Dermis microvascular lymphatic vessel endothelial cell (primary cell): ENCODE results near the gene CBX3. TPM values are rescaled to one million over a fixed set of nuclear protein-coding genes. Genes with fewer than 3 reads are reported as not detected.
"Not testable (repeated sequence)": the region's sequence is repeated elsewhere in the genome, so short reads cannot be mapped to it uniquely, and the experiment has no call there.

ENCODE experiments used
- DNase-seq, 2 donors: peaks; one replicate each; pipeline versions ENCODE4 v3.0.0 to v3.0.0-alpha.2; 2010; ENCODE audit warnings: low read depth in 2 of 2
- total RNA-seq: library from RNA; depleted of rRNA; stranded (reverse); fragments of >200 nt; gene quantifications from 2 replicates; pipeline ENCODE4 v1.2.1, GENCODE V29; 2014

The CBX3 gene
- total RNA-seq, 1 donor from 2014 or later = 112 TPM

DNA sequence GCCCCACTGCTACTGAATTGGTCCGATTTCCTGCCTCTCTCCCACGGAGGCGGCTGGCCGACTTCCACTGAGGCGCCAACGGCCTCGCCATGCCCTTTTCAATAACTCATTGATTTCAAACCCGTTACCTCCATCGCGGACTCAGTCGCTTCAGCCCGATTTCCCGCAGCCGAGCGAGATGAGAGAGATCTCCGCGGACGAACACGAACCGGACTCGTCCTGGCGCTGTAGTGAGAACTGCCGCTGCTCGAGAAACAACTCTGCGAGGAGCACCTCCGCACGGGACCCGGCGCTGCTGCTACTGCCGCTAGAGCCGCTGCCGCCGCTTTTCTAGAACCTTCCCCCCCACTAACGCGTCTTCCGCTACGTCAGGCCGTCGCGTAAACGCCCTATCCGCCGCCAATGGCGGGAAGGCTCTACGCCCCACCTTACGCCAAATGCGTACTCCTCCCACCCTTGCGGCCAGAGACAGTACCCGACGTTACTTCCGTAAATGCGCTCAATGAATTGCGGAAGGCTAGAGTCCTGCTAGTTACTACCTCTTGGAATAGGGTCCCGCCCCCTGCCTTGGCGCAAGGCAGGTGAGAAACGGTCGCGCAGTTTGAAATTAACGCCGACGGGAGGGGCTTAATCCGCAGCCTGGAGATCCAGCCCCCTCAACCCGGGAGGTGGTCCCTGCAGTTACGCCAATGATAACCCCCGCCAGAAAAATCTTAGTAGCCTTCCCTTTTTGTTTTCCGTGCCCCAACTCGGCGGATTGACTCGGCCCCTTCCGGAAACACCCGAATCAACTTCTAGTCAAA is 900 bp upstream of the CBX3 start, which contains the start of gene HNRNPA2B1:
Gene HNRNPA2B1 (minus strand): TSS at position 303 of the 803 bp plus-strand sequence. CDS start 169 bp downstream, at position 134.
- DNase-seq = peak; percentile 97 to 99

DNA sequence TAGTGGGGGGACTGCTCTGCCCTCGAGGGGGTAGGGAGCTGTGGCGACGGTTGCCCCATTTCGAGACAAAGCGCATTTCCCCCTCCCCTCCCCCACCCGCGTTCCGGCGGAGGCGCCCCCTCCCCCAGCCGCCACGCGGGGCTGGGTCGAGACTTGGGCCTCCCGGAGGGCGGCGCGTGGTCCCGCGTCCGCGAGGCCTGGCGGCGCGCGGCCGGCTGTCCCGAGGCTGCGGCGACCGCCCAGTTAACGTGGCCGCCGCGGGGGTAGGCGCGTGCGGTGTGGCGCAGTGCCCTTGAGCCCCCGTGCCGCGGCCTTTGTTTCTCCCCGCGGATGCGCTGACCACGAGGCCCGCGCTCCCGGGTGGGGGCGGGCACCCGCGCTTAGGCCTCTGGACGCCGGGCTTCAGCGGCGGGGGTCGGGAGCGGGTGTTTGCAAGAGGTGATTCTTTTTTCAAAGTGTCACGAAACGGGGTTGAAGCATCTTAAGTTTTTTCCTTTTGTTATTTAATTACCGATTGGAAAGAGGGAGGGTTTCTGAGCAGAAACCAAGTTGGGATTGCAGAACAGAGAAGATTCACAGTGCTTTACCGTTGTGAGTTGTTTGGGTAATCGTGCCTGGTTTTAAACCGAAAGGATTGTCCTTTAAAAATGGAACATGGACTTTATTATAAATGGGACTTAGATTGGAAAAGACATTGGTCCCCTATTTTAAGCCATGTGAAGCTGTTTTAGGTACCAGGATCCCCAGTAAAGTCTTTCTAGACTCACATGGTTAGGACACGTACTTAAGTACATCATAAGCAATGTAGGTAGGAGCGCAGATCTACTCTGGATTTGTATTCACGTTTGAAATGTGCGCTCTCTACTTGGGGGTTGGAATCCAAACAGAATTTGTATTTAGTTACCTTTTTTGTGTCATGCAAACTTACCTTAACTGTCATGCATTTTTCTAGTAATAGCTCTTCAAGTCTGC is 760 bp downstream of the CBX3 start:
- peak in 1 of 2 donors; percentile 54 for DNase-seq

DNA sequence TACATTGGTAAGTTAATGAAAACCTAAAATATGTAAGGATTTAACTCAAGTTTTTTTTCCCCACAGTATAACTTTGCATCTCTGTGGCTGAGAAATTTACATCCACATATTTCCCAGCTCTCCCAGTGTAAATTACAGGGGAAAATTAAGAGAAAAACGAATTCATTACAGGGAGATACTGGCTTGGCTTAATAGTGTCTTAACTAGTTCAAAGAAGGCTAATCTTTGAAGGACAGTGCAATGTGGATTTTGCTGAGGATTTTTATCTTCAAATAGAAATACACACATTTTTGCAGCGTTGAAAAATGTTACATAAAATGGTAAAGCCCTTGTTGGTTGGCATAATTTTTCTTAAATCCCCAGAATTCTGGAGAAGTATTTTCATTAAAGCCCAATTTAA is 1.5 kb downstream of the CBX3 start:
- DNase-seq = no peak

DNA sequence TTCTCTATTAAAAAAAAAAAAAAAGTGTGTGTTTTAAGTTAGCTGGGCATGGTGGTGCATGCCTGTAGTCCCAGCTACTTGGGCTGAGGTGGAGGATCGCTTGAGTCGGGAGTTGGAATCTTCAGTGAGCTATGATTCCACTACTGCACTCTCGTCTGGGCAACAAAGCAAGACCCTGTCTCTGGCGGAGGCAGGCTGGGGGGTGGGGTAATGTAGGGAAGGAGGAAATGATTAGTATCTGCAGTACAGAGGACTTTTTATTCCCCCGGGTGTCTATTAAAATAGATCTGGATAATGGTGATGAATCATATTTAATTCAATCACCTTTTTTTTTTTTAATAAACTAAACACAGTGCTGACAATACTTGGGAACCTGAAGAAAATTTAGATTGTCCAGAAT is 6.5 kb downstream of the CBX3 start:
- DNase-seq = peak in 1 of 2 donors; percentile 51

DNA sequence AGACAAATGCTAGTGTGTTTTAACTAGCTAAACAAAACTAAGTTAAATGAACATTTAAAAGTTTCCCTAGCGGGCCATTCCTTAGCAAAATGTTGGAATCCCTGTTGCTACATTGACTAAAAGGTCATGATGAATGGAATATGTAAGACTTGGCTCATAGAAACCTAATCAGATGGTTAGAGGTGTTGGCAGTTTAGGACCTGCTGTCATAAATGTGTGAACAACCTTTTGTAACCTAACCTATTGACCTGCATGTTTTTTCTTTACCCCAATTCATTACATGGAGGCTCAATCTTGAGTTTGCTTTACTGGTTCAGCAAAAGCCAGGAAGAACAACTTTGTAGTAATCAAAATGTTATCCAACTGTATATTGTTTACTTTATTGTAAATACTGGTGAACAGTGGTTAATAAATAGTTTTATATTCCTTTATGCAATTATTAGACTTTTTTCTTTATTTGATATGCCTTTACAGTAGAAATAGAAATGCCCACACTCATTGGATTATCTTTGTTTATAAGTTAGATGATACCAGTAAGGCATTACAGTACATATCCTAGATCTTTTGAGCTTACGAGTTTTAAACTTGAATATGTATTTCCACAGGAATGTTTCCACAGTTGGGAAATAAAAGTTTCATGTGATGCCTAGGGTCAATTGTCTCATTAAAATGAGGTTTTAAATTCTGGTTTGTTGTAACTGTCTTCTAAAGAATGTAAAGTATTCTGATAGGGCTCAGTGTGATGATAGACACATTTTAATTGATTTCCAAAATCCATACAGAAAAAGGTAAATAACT is 11.6 kb downstream of the CBX3 start:
- no peak for DNase-seq

DNA sequence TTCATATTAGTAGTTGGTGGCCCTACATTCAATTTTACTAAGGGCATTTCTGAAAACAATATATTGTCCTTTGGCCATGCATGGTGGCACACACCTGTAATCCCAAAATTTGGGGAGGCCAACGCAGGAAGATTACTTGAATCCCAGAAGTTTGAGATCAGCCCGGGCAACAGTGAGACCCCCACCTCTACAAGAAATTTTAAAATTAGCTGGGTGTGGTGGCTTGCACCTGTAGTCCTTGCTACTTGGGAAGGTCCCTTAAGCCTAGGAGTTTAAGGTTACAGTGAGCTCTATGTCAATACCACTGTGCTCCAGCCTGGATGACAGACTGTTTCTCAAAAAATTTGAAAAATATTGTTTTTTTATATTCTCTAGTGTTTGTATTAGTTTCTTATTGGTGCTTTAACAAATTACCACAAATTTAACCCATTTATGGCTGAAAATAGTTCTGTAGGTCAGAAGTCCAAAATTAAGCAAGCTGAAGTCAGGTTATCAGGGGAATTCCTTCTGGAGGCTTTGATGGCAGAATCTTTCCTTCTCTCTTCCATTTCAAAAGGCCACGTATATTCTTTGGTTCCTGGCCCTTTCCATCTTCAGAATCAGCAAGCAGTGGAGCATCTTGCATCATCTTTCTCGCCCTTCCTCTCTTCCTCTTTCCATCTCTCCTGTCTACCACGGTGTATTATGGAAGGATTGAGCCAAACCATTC is 12.4 kb downstream of the CBX3 start:
- no peak for DNase-seq

DNA sequence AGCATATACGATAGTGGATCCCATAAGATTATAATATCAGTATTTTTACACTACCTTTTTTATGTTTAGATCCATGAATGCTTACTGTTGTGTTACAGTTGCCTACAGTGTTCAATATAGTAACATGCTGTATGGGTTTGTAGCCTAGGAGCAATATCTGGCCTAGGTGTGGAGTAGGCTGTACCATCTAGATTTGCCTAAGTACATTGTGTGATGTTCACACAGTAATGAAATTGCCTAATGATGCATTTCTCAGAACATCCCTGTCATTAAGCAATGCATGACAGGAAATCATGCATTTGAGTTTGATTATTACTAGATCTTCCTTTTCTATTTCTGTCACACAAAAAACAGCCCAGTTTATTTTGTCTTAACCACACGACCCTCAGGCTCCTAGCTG is 14.5 kb downstream of the CBX3 start:
- DNase-seq = no peak

DNA sequence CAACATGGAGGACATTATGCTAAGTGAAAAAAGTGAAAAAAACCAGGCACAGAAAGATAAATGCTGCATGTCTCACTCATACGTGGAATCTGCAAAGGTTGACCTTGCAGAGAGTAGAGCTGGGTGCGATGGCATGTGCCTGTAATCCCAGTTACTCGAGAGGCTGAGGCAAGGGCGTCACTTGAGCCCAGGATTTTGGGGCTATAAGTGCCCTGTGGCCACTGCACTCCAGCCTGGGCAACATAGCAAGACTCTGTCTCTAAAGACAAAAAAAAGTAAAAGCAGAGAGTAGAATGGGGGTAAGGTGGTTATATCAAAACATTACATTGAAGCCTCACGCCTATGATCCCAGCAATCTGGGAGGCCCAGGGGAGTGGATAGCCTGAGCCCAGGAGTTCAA is 22.8 kb downstream of the CBX3 start:
- no peak for DNase-seq

DNA sequence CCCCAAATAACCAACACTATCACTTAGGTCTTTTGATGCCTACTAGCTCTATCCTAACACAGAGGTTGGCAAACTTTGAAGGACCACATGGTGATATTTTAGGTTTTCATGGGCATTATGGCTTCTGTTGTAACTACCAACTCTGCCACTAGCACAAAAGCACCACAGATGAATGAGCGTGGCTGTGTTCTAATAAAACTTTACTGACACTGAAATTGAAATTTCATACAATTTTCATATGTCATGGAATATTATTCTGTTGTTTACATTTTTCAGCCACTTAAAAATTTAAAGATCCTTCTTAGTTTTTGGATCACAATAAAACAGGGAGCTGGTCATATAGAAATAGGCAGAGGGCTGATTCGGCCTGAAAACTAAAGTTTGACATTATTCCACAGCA is 26.4 kb downstream of the CBX3 start:
- no peak for DNase-seq

DNA sequence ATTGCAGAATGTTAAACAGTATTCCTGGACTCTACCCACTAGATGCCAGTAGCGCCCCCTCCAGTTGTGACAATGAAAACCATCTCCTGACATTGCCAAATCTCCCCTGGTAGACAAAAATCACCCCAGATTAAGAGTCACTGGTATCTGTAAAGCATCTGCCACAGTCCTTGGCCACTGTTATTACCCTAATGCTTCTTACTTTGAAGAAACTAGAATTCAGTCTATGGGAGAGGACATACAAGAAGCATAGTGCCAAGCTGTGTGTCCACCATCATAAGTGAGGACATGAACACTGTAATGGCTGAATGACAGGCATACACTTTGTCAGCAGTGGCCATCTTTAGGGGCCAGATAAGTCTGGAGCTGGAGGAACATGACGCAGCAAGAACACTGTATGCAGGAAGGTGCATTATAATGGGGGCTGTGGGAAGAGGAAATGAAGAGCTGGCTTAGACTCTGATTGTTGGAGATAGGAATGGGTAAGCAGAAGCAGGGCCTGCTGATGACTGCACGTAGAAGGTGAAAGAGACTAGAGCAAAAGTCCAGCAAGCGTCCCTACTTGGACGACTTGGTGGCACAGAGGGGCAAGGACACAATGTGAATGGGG is 32.5 kb downstream of the CBX3 start:
- DNase-seq = peak in 1 of 2 donors; percentile 16

DNA sequence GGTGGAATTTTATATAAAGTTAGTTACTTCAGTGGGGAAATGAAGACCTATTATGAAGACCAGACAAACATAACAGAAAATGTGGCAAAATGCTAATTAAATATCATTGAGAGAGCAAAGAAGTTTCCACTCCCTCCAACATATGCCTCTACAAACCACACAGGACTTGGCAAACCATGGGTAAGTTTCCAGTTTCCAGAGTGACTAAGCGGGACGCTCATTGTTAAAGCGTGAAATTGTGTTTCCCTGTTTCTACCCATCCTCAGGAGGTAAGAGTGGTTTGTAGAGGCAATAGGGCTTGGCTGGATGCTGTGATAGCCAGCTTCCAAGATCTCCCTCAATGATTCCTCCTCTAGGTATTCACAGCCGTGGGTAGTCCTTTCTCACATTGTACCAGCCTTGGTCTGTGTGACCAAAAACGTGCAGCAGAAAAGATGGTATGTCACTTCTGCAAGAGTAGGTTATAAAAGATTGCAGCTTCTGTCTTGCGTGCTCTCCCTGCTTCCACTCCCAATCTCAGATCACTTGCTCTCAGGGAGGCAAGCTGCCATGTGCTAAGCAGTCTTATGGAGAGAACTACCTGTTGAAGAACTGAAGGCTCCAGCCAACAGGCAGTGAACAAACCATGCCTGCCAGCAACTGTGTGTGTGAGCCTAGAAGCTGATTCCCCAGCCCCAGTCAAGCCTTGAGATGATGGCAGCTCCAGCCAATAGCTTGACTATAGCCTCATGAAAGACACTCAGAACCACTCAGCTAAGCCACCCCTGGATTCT is 35.7 kb downstream of the CBX3 start:
- DNase-seq = no peak

DNA sequence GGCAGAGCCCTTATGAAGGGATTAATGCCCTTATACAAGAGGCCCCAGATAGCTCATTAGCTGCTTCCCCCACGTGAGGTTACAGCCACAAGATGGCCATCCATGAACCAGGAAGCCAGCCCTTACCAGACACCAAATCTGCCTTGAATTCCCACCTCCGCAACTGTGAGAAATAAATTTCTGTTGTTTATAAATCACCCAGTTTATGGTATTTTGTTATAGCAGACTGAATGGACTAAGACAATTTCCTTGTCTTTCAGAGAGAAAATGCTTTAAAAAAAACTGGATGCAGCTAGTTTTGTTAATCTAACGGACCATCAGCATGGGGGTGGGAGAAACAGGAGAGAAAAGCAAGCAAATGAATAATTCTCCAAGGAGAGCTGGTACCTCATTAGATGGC is 36.5 kb downstream of the CBX3 start:
- DNase-seq = no peak

DNA sequence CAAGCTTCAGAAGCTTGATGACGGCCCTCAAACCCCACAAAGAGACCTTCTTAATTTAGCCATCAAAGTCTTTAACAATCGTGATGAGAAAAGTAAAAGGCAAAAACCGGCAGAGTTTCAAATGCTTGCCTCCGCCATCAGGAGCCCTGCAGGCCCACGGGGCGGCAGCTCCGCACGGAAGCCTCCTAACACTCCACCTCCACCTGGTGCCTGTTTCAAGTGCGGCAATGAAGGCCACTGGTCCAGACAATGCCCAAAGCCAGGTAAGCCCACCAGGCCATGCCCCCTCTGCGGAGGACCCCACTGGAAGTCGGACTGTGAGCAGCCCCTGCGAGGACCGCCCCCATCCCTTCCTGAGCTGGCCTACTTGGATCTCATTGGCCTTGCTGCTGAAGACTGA is 43.6 kb downstream of the CBX3 start:
- no peak for DNase-seq

DNA sequence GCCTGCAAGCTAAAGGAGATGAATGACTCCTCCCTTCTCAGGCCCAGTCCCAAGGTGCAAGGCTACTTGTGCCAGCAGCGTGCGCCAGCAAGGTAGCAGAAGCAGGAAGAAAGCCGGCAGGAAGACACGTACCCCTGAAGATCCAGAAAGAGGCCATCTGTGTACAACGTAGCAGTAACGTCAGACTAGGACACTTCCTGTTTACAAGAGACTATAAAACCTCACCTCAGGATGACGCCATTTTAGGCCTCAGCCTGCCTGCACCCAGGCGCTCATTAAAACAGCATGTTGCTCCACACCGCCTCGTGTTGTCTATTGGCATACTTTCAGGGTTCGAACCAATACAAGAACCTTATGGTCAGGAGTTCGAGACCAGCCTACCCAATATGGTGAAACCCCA is 48.7 kb downstream of the CBX3 start:
- DNase-seq = no peak

DNA sequence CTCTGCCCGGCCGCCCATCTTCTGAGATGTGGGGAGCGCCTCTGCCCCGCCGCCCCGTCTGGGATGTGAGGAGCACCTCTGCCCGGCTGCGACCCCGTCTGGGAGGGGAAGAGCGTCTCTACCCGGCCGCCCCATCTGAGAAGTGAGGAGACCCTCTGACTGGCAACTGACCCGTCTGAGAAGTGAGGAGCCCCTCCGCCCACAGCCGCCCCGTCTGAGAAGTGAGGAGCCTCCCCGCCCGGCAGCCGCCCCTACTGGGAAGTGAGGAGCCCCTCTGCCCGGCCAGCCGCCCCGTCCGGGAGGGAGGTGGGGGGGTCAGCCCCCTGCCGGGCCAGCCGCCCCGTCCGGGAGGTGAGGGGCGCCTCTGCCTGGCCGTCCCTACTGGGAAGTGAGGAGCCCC is 60.3 kb downstream of the CBX3 start:
- not testable (repeated sequence) for DNase-seq
